ENCODE data around the gene CERT1. TPM values are rescaled to one million over a fixed set of nuclear protein-coding genes. Genes with fewer than 3 reads are reported as not detected.

CERT1 gene
- total RNA-seq, 1 donor from 2014 or later, result 36.2 TPM

DNA sequence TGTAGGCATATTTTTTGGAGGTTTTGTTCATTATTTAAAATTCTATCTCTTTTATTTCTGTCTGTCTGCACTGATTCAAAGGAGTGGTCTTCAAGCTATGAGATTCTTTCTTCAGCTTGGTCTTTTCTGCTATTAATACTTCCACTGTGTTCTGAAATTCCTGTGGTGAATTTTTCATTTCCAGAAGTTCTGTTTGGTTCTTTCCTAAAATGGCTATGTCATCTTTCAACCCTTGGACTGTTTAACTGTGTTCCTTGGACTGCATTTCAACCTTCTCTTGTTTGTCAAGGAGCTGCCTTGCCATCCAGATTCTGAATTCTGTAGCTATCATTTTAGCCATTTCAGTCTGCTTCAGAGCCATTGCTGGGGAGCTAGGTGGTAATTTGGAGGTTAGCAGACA, 76.3 kb downstream of the CERT1 start:
- no peak overlapping the region for H3K4me3 Mint-ChIP-seq (ENCODE audit: unreplicated experiment)
- no peak for DNase-seq (ENCODE audit: low spot score)
- no peaks in the 10 kb centered on the region for H3K27me3 Mint-ChIP-seq (ENCODE audit: low read depth)
- peak overlapping the region; percentile 14 for H3K27ac Mint-ChIP-seq (ENCODE audit: unreplicated experiment)
- TF ChIP-seq, protein P1, sequence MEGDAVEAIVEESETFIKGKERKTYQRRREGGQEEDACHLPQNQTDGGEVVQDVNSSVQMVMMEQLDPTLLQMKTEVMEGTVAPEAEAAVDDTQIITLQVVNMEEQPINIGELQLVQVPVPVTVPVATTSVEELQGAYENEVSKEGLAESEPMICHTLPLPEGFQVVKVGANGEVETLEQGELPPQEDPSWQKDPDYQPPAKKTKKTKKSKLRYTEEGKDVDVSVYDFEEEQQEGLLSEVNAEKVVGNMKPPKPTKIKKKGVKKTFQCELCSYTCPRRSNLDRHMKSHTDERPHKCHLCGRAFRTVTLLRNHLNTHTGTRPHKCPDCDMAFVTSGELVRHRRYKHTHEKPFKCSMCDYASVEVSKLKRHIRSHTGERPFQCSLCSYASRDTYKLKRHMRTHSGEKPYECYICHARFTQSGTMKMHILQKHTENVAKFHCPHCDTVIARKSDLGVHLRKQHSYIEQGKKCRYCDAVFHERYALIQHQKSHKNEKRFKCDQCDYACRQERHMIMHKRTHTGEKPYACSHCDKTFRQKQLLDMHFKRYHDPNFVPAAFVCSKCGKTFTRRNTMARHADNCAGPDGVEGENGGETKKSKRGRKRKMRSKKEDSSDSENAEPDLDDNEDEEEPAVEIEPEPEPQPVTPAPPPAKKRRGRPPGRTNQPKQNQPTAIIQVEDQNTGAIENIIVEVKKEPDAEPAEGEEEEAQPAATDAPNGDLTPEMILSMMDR (IDR thresholded peaks at IDR 0.05), result no peak
- no peaks in the 10 kb centered on the region for H3K9me3 Mint-ChIP-seq (ENCODE audit: low read depth)
- peaks cover 14% of the 10 kb centered on the region for H3K4me1 Mint-ChIP-seq (ENCODE audit: low read depth)
- peaks cover 5% of the 10 kb centered on the region for H3K36me3 Mint-ChIP-seq (ENCODE audit: low read depth)

DNA sequence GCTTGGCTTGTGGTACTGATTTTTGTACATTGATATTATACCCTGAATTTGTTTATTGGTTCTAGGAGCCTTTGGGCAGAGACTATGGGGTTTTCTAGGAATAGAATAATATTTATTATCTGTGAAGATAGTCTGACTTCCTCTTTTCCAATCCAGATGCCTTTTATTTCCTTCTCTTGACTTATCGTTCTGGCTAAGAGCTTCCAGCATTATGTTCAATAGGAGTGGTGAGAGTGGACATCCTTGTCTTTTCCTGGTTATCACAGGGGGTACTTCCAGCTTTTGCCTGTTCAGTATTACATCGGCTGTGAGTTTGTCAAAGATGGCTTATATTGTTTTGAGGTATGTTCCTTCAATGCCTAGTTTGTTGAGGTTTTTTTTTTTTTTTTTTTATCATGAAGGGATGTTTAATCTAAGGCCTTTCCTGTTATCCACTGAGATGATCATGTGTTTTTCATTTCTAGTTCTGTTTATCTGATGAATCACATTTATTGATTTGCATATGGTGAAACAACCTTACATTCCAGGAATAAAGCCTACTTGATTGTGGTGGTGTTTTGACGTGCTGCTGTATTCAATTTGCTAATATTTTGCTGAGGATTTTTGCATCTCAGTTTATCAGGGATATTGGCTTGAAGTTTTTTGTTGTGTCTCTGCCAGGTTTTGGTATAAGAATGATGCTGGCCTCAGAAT, 77.5 kb downstream of the CERT1 start:
- Mint-ChIP-seq H3K4me1 (ENCODE audit: low read depth) (peaks cover 14% of the 10 kb centered on the region), H3K27ac (ENCODE audit: unreplicated experiment) (no peak overlapping the region), H3K36me3 (ENCODE audit: low read depth) (peaks cover 5% of the 10 kb centered on the region), H3K27me3 (ENCODE audit: low read depth) (no peaks in the 10 kb centered on the region), H3K9me3 (ENCODE audit: low read depth) (no peaks in the 10 kb centered on the region), H3K4me3 (ENCODE audit: unreplicated experiment) (no peak overlapping the region)
- TF ChIP-seq, protein P1 (IDR thresholded peaks at IDR 0.05), result no peak
- DNase-seq (ENCODE audit: low spot score), result no peak

DNA sequence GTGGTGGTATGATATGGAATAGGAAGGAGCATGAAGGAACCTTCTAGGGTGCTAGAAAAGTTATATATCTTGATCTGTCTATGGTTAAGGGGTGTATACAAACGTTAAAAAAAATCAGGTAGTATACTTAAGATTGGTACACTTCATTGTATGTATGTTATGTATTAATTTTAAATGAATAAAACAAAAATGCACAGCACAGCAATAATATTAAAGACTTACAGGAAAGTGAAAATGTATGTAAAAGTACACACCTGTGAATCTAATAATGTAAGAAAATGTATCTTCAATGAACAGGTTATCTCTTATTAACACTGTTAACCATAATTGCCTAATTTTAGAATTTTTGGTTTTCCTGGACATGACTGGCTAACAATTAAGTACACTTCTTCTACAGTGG, 97.2 kb downstream of the CERT1 start:
- no peak overlapping the region for H3K4me3 Mint-ChIP-seq (ENCODE audit: unreplicated experiment)
- TF ChIP-seq, protein P1 (IDR thresholded peaks at IDR 0.05), result no peak
- no peaks in the 10 kb centered on the region for H3K27me3 Mint-ChIP-seq (ENCODE audit: low read depth)
- H3K4me1 Mint-ChIP-seq (ENCODE audit: low read depth), result peaks cover 9% of the 10 kb centered on the region
- DNase-seq (ENCODE audit: low spot score), result no peak
- peaks cover 7% of the 10 kb centered on the region for H3K36me3 Mint-ChIP-seq (ENCODE audit: low read depth)
- H3K27ac Mint-ChIP-seq (ENCODE audit: unreplicated experiment), result no peak overlapping the region
- no peaks in the 10 kb centered on the region for H3K9me3 Mint-ChIP-seq (ENCODE audit: low read depth)

DNA sequence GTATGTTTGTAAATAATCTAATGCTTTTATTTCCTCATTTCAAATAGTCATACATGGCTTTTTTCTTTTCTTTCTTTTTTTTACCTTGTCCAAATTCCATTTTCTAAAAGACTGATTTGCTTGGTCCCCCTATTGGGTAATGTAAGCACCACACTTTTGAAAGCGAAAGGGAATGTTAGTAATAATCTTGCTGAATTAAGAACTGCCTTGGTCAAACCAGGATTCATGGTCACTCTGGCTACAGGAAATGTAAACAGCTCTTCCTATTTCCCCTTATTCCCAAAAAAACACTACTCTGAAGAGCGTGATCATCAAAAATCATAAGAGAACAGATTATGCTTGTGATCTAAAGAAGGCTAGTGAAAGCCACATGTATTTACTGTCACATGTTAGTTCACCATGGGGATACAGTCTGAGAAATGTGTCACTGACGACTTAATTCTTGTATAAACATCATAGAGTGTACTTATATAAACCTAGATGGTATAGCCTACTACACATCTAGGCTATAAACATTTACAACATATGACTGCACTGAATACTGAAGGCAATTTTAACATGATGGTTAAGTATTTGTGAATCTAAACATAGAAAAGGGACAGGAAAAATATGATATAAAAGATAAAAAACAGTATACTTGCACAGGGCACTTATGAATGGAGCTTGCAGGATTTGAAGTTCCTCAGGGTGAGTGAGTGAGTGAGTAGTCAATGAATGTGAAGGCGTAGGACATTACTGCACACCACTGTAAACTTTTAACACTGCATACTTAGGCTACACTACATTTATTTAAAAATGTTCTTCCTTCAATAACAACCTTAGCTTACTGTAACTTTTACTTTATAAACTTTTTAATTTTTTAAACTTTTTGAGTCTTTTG, 99.1 kb downstream of the CERT1 start:
- TF ChIP-seq, protein P1 (IDR thresholded peaks at IDR 0.05), result peak; percentile 59
- H3K9me3 Mint-ChIP-seq (ENCODE audit: low read depth), result no peaks in the 10 kb centered on the region
- no peak overlapping the region for H3K4me3 Mint-ChIP-seq (ENCODE audit: unreplicated experiment)
- no peaks in the 10 kb centered on the region for H3K27me3 Mint-ChIP-seq (ENCODE audit: low read depth)
- peaks cover 9% of the 10 kb centered on the region for H3K4me1 Mint-ChIP-seq (ENCODE audit: low read depth)
- DNase-seq (ENCODE audit: low spot score), result no peak
- H3K36me3 Mint-ChIP-seq (ENCODE audit: low read depth), result peaks cover 3% of the 10 kb centered on the region
- H3K27ac Mint-ChIP-seq (ENCODE audit: unreplicated experiment), result peak overlapping the region; percentile 77

DNA sequence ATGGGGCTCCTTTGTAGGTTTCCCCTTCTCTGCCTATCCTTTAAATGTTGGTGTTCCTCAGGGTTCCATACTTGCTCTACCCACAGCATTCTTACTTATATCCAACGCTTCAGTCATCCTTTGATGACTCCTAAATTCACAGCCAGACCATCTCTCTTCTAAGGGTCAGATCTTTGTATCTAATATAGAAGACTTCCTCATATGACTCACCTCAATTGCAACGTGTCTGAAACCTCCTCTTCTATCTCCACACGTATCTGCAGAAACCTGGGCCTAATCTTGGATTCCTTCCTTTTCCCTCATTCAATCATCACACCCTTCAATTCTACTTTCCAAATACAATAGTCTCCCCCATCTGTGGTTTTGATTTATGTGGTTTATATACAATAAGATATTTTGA, 106.1 kb downstream of the CERT1 start:
- Mint-ChIP-seq H3K27me3 (ENCODE audit: low read depth) (no peaks in the 10 kb centered on the region), H3K4me3 (ENCODE audit: unreplicated experiment) (no peak overlapping the region), H3K36me3 (ENCODE audit: low read depth) (peaks cover 12% of the 10 kb centered on the region), H3K27ac (ENCODE audit: unreplicated experiment) (no peak overlapping the region), H3K4me1 (ENCODE audit: low read depth) (no peaks in the 10 kb centered on the region), H3K9me3 (ENCODE audit: low read depth) (no peaks in the 10 kb centered on the region)
- TF ChIP-seq, protein P1 (IDR thresholded peaks at IDR 0.05), result no peak
- no peak for DNase-seq (ENCODE audit: low spot score)

Data from chondrocyte (in vitro differentiated cells).